Endothelial cell of umbilical vein (primary cell): ENCODE results near the gene NACA2. TPM values are rescaled to one million over a fixed set of nuclear protein-coding genes. Genes with fewer than 3 reads are reported as not detected.
"Not testable (repeated sequence)": the region's sequence is repeated elsewhere in the genome, so short reads cannot be mapped to it uniquely, and the experiment has no call there.

Experiments used
- BruUV-seq: library from RNA; stranded (reverse); fragments of 400-500 nt; replicated peaks from 2 replicates; lab custom pipeline; 2021; lab: Mats Ljungman, UMichigan
- CTCF ChIA-PET: fragments of 300-600, 350-600 bp; sonication (Branson Sonifier 250); formaldehyde crosslinking; loops from one replicate; lab custom pipeline; 2021; ENCODE audit warnings: antibody characterized with exemption, inconsistent platforms; lab: Charles Lee
- POLR2A ChIA-PET: fragments of 300-600, 350-600 bp; sonication (Branson Sonifier 250); formaldehyde crosslinking; loops from one replicate; lab custom pipeline; 2021; ENCODE audit warnings: antibody characterized with exemption, inconsistent platforms; lab: Charles Lee
- DNase-seq: peaks from one replicate; pipeline ENCODE4 v3.0.0-alpha.2; 2011; ENCODE audit warnings: low read depth, low spot score
- FAIRE-seq: peaks from 2 replicates; lab custom pipeline; 2011; peaks lifted over from hg19 to GRCh38; lab: Jason Lieb, UNC
- H2AFZ ChIP-seq: 2 replicates; pipeline ENCODE4 v1.6.0; 2012; ENCODE audit warnings: low read depth, low read length, control low read depth, inconsistent platforms
- H3K27ac ChIP-seq: 2 replicates; pipeline ENCODE4 v1.5.1; 2011; ENCODE audit warnings: low read depth, mild to moderate bottlenecking, control low read depth, low read length, moderate library complexity; ENCODE audit not compliant: insufficient read depth
- H3K27me3 ChIP-seq, 2 experiments: 2 replicates each; pipeline versions ENCODE4 v1.6.0 to v1.6.1; 2011; ENCODE audit warnings: low read length in 2 of 2, mixed read lengths in 1 of 2; ENCODE audit not compliant: control insufficient read depth in 2 of 2, insufficient read depth in 2 of 2
- H3K36me3 ChIP-seq, 2 experiments: 2 replicates in 1 of 2; 3 replicates in 1 of 2; pipeline ENCODE4 v1.5.1; 2011; ENCODE audit warnings: low read length in 2 of 2, mild to moderate bottlenecking in 1 of 2, moderate library complexity in 1 of 2; ENCODE audit not compliant: control insufficient read depth in 2 of 2, insufficient read depth in 2 of 2; ENCODE audit errors: extremely low read depth in 1 of 2
- H3K4me1 ChIP-seq: 3 replicates; pipeline ENCODE4 v1.5.1; 2011; ENCODE audit warnings: mild to moderate bottlenecking, low read length; ENCODE audit not compliant: control insufficient read depth, insufficient read depth; ENCODE audit errors: extremely low read depth
- H3K4me2 ChIP-seq: 2 replicates; pipeline ENCODE4 v1.6.1; 2011; ENCODE audit warnings: low read length, control low read depth, mixed read lengths; ENCODE audit not compliant: insufficient read depth
- H3K4me3 ChIP-seq, 3 experiments: fragments of 200-600 bp in 1 of 3; sonication (generic), shearing (Covaris generic) in 1 of 3; replicated peaks in 1 of 3; 2 replicates each; pipeline ENCODE4 v1.5.1; 2011 to 2016; ENCODE audit warnings: control low read depth in 3 of 3, low read length in 3 of 3, mild to moderate bottlenecking in 2 of 3, inconsistent platforms in 1 of 3, low read depth in 1 of 3, moderate library complexity in 1 of 3; ENCODE audit not compliant: insufficient read depth in 1 of 3
- H3K79me2 ChIP-seq: 2 replicates; pipeline ENCODE4 v1.6.0; 2012; ENCODE audit warnings: low read length, inconsistent platforms; ENCODE audit not compliant: control insufficient read depth, insufficient read depth
- H3K9ac ChIP-seq: replicated peaks from 2 replicates; pipeline ENCODE3; 2011; ENCODE audit warnings: low read length, control low read depth; ENCODE audit not compliant: insufficient read depth; ENCODE audit errors: extremely low read depth
- H3K9me1 ChIP-seq: replicated peaks from 3 replicates; pipeline ENCODE4 v1.6.0; 2011; ENCODE audit warnings: mild to moderate bottlenecking, low read length; ENCODE audit not compliant: control insufficient read depth, insufficient read depth; ENCODE audit errors: extremely low read depth
- H3K9me3 ChIP-seq: replicated peaks from 2 replicates; pipeline ENCODE4 v1.5.1; 2012; ENCODE audit warnings: low read length, inconsistent platforms; ENCODE audit not compliant: control insufficient read depth, insufficient read depth
- H4K20me1 ChIP-seq: replicated peaks from 2 replicates; pipeline ENCODE3; 2011; ENCODE audit warnings: mild to moderate bottlenecking, low read length; ENCODE audit not compliant: control insufficient read depth, insufficient read depth; ENCODE audit errors: extremely low read depth
- FOS ChIP-seq: IDR thresholded peaks from 2 replicates; pipeline ENCODE4 v1.6.1; 2011; ENCODE audit warnings: mild to moderate bottlenecking, low read length, moderate library complexity, borderline replicate concordance; ENCODE audit not compliant: insufficient read depth
- GATA2 ChIP-seq: IDR thresholded peaks from 2 replicates; pipeline ENCODE4 v1.7.0; 2011; ENCODE audit warnings: low read depth, mild to moderate bottlenecking, moderate library complexity, mixed read lengths, low read length; ENCODE audit not compliant: insufficient read length, insufficient read depth
- JUN ChIP-seq: IDR thresholded peaks from 2 replicates; pipeline ENCODE4 v1.6.1; 2011; ENCODE audit warnings: borderline replicate concordance, low read depth; ENCODE audit not compliant: insufficient read length, insufficient read depth
- MYC ChIP-seq: IDR thresholded peaks from one replicate; pipeline ENCODE4 v1.6.1; 2011; ENCODE audit warnings: mild to moderate bottlenecking, low read depth, low read length
- POLR2AphosphoS5 ChIP-seq: IDR thresholded peaks from 2 replicates; pipeline ENCODE4 v1.6.1; 2012; ENCODE audit warnings: low read depth, mild to moderate bottlenecking, control low read depth, low read length, moderate library complexity; ENCODE audit not compliant: insufficient read depth
- dilution Hi-C: fragments of 300-500 bp; cut with MboI; formaldehyde crosslinking; loops from one replicate; pipeline ENCODE4 v1.15.0; 2019; ENCODE audit warnings: low sequenced_read_pairs; ENCODE audit not compliant: extremely low pct_ligation_motif_present
- intact Hi-C: fragments of 100-400 bp; cut with micrococcal nuclease; formaldehyde crosslinking; loops from one replicate; pipeline ENCODE4 v1.10.0; 2022
- polyA plus RNA-seq, 4 experiments: library from polyadenylated mRNA; depleted of rRNA in 3 of 4; stranded (reverse) in 3 of 4; unstranded in 1 of 4; fragments of >200 nt; gene quantifications; 2 replicates each; pipeline versions ENCODE4 v1.2.1 to v1.2.3, GENCODE V29; 2011 to 2012; ENCODE audit warnings: missing spikeins in 1 of 4
- total RNA-seq: library from RNA; stranded (reverse); gene quantifications from 2 replicates; pipeline ENCODE4 v1.2.3, GENCODE V29; 2021
- TF ChIP-seq, protein P1 (sequence below): IDR thresholded peaks from 2 replicates; pipeline ENCODE4 v1.6.1; 2011; ENCODE audit not compliant: insufficient read depth, insufficient read length

The NACA2 gene
- total and polyA plus RNA-seq, 2 donors (not counting 3 experiments of a cell fraction or from before 2014, with no cell fraction given) = not detected

DNA sequence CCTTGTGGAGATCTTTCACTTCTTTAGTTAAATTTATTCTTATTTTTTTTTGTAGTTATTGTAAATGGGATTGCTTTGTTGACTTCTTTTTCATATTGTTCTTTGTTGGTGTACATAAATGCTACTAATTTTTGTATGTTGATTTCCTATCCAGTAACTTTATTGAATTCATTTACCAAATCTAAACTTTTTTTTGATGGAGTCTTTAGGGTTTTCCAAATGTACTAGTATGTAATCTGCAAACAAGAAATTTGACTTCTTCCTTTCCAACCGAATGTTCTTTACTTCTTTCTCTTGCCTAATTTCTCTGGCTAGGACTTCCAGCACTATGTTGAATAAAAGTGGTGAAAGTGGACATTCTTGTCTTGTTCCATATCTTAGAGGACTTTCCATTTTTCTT lies 41.8 kb upstream of the NACA2 start:
- CTCF ChIA-PET = interaction anchor here (6.0 kb wide), 1 partner anchor 204 kb away, joined by 76 read pairs; no protein-coding TSS in a partner anchor
- no peak for DNase-seq

DNA sequence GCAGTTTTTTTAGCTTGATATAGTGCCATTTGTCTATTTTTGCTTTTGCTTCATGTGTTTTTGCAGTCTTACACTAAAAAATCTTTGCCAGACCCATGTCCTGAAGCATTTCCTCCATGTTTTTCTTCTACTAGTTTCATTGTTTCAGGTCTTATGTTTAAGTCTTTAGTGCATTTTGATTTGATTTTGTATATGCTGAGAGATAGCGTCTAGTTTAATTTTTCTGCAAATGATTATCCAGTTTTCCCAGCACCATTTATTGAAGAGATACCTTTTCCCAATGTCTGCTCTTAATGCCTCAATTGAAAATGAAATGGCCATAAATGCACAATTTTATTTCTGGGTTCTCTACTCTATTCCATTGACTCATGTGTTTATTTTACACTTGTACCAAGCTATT lies 40.8 kb upstream of the NACA2 start:
- POLR2A ChIA-PET = no interaction called here
- dilution Hi-C loops = no loop called here

More for the DNA sequence above, 41.8 kb upstream of the NACA2 start:
- no peak overlapping the region for H3K9ac ChIP-seq
- intact Hi-C loops = loop anchor here (10.0 kb wide), 1 partner anchor 592 kb away; no protein-coding TSS in a partner anchor
- POLR2A ChIA-PET = no interaction called here
- no peaks in the 10 kb centered on the region for H4K20me1 ChIP-seq
- H3K36me3 ChIP-seq = no peaks in the 10 kb centered on the region
- TF ChIP-seq GATA2 (no peak), FOS (no peak), JUN (no peak), MYC (no peak)
- TF ChIP-seq, protein P1, sequence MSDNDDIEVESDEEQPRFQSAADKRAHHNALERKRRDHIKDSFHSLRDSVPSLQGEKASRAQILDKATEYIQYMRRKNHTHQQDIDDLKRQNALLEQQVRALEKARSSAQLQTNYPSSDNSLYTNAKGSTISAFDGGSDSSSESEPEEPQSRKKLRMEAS = no peak
- H3K9me3 ChIP-seq = no peaks in the 10 kb centered on the region
- H3K9me1 ChIP-seq = no peaks in the 10 kb centered on the region
- H3K4me3 ChIP-seq = no peak overlapping the region
- no peak overlapping the region for H3K4me2 ChIP-seq
- peaks cover 2 to 17% of the 10 kb centered on the region in 2 experiments for H3K27me3 ChIP-seq
- BruUV-seq = no TSS peak
- dilution Hi-C loops = no loop called here
- no peak overlapping the region for H3K27ac ChIP-seq
- H2AFZ ChIP-seq = no peak overlapping the region
- H3K79me2 ChIP-seq = no peaks in the 10 kb centered on the region
- no peaks in the 10 kb centered on the region for H3K4me1 ChIP-seq
- no peak for FAIRE-seq

DNA sequence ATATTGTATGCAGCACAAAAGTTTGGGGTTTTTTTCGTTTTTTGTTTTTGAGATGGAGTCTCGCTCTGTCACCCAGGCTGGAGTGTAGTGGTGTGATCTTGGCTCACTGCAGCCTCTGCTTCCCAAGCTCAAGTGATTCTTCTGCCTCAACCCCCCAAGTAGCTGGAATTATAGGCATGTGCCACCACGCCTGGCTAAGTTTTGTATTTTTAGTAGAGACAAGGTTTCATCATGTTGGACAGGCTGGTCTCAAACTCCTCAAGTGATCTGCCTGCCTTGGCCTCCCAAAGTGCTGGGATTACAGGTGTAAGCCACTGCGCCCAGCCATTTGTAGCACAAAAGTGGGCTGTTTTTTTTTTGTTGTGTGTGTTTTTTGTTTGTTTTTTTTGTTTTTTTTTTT lies 37.1 kb upstream of the NACA2 start:
- H3K27me3 ChIP-seq = peaks cover 2 to 25% of the 10 kb centered on the region in 2 experiments
- H3K36me3 ChIP-seq, FAIRE-seq, H3K9me3 ChIP-seq, H3K9me1 ChIP-seq, H3K4me1 ChIP-seq, H3K4me2 ChIP-seq, H3K79me2 ChIP-seq, intact Hi-C loops, H3K27ac ChIP-seq, H3K4me3 ChIP-seq, H2AFZ ChIP-seq, H3K9ac ChIP-seq, dilution Hi-C loops, BruUV-seq, H4K20me1 ChIP-seq, DNase-seq: not testable (repeated sequence)
- CTCF ChIA-PET = interaction anchor here (1.3 kb wide), 1 partner anchor 209 kb away, joined by 4 read pairs; no protein-coding TSS in a partner anchor
- POLR2A ChIA-PET = interaction anchor here (0.7 kb wide), 1 partner anchor 699 kb away, joined by 3 read pairs; no protein-coding TSS in a partner anchor

More for the DNA sequence above, 40.8 kb upstream of the NACA2 start:
- Histone ChIP-seq H3K9me1 (no peaks in the 10 kb centered on the region), H3K79me2 (no peaks in the 10 kb centered on the region), H3K36me3 (no peaks in the 10 kb centered on the region), H3K27ac (no peak overlapping the region), H3K27me3 (peaks cover 2 to 20% of the 10 kb centered on the region in 2 experiments), H4K20me1 (no peaks in the 10 kb centered on the region), H3K9ac (no peak overlapping the region), H3K9me3 (no peaks in the 10 kb centered on the region), H2AFZ (no peak overlapping the region), H3K4me1 (no peaks in the 10 kb centered on the region), H3K4me3 (no peak overlapping the region), H3K4me2 (no peak overlapping the region)
- DNase-seq = no peak
- intact Hi-C loops = loop anchor here (10.0 kb wide), 1 partner anchor 593 kb away; no protein-coding TSS in a partner anchor
- CTCF ChIA-PET = interaction anchor here (2.2 kb wide), 1 partner anchor 205 kb away, joined by 10 read pairs; no protein-coding TSS in a partner anchor
- TF ChIP-seq POLR2AphosphoS5 = no peak
- no TSS peak for BruUV-seq
- no peak for FAIRE-seq
